Upper lobe of left lung (tissue), 6 donors: ENCODE measurements around the gene LRP1B. TPM values are rescaled to one million over a fixed set of nuclear protein-coding genes. Genes with fewer than 3 reads are reported as not detected.

Experiments used
- ATAC-seq, 2 donors: fragments of 200-7000 bp; cut with Tn5 transposase; one replicate each; pipeline ENCODE4 v1.9.1; 2022; ENCODE audit warnings: mild to moderate bottlenecking in 2 of 2, moderate library complexity in 2 of 2; ENCODE audit not compliant: low FRiP score in 2 of 2
- DNase-seq, 2 donors: peaks; one replicate each; pipeline ENCODE4 v3.0.0-alpha.2; 2019 to 2020
- H3K27ac ChIP-seq, 4 donors: fragments of 200-600 bp; sonication (generic); one replicate each; pipeline ENCODE4 v1.5.1; 2016 to 2019
- H3K27me3 ChIP-seq, 4 donors: fragments of 200-600 bp; sonication (generic); one replicate each; pipeline ENCODE4 v1.5.1; 2017 to 2019
- H3K36me3 ChIP-seq, 4 donors: fragments of 200-600 bp; sonication (generic); one replicate each; pipeline ENCODE4 v1.5.1; 2016 to 2019
- H3K4me1 ChIP-seq, 4 donors: fragments of 200-600 bp; sonication (generic); one replicate each; pipeline ENCODE4 v1.5.1; 2018 to 2019
- H3K4me3 ChIP-seq, 4 donors: fragments of 200-600 bp; sonication (generic); one replicate each; pipeline ENCODE4 v1.5.1; 2017 to 2019; ENCODE audit warnings: mild to moderate bottlenecking in 2 of 4, moderate library complexity in 1 of 4
- H3K9me3 ChIP-seq, 4 donors: fragments of 200-600 bp; sonication (generic); one replicate each; pipeline ENCODE4 v1.5.1; 2018 to 2019
- EP300 ChIP-seq, 4 donors: sonication (generic); formaldehyde crosslinking; IDR thresholded peaks; one replicate each; pipeline ENCODE4 v1.5.1; 2017; ENCODE audit warnings: antibody characterized with exemption in 4 of 4, control low read depth in 2 of 4
- POLR2A ChIP-seq, 4 donors: fragments of 450-650 bp; IDR thresholded peaks; one replicate each; pipeline ENCODE4 v1.5.1; 2016 to 2017; ENCODE audit warnings: antibody characterized with exemption in 4 of 4, mild to moderate bottlenecking in 2 of 4
- POLR2AphosphoS5 ChIP-seq, 2 donors: sonication (generic); formaldehyde crosslinking; IDR thresholded peaks; one replicate each; pipeline ENCODE4 v1.5.1; 2017; ENCODE audit warnings: antibody characterized with exemption in 2 of 2
- WGBS, 2 donors: methylation state at CpG; one replicate each; pipeline ENCODE4 v1.1.5; 2017 to 2018; 5-methylcytosine and 5-hydroxymethylcytosine counted together
- total RNA-seq, 6 donors: library from RNA; depleted of rRNA in 4 of 6; stranded (reverse); fragments of >200 nt in 4 of 6; gene quantifications; one replicate each; pipeline versions ENCODE4 v1.1.0 to v1.2.1, GENCODE V29; 2016 to 2021
- TF ChIP-seq, protein P1 (sequence below), 6 experiments: fragments of 450-650 bp in 4 of 6; fragments of 200-600 bp in 2 of 6; sonication (generic) in 2 of 6; IDR thresholded peaks; one replicate each; pipeline ENCODE4 v1.5.1; 2016 to 2019; ENCODE audit warnings: antibody characterized with exemption in 6 of 6
- donor health status: DM: no; HTN: no; CAD: no; lungs with moderate emphysema.
- donor health status: DM: no; HTN: yes; CAD: no; lungs with severe emphysema.

The LRP1B gene
- total RNA-seq, 6 donors from 2014 or later: under 0.01 to 0.46 (median 0.11) TPM

DNA sequence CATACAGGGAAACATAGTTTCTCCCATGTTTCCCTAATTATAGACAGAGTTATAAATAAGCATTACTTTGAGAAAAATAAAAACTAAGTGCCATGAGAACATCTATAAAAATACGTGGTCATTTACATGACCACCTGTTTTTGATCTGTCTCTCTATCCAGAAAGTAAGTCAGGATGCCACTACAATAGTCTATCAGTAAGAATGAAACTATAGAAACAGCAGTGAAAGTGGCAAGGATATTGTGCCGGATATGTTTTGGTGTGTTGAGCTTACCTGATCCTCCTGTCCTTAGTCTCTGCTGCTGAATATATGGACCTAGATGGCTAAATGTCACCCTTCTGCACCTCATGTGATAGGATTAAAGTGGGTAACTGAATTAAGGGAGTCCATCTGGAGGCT is 512.4 kb downstream of the LRP1B start:
- no peaks in the 10 kb centered on the region for H3K4me1 ChIP-seq
- TF ChIP-seq, protein P1, sequence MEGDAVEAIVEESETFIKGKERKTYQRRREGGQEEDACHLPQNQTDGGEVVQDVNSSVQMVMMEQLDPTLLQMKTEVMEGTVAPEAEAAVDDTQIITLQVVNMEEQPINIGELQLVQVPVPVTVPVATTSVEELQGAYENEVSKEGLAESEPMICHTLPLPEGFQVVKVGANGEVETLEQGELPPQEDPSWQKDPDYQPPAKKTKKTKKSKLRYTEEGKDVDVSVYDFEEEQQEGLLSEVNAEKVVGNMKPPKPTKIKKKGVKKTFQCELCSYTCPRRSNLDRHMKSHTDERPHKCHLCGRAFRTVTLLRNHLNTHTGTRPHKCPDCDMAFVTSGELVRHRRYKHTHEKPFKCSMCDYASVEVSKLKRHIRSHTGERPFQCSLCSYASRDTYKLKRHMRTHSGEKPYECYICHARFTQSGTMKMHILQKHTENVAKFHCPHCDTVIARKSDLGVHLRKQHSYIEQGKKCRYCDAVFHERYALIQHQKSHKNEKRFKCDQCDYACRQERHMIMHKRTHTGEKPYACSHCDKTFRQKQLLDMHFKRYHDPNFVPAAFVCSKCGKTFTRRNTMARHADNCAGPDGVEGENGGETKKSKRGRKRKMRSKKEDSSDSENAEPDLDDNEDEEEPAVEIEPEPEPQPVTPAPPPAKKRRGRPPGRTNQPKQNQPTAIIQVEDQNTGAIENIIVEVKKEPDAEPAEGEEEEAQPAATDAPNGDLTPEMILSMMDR (IDR thresholded peaks at IDR 0.05): no peak
- no peak for TF ChIP-seq EP300 (IDR thresholded peaks at IDR 0.05)
- TF ChIP-seq POLR2AphosphoS5 (IDR thresholded peaks at IDR 0.05): no peak
- no peak for TF ChIP-seq POLR2A (IDR thresholded peaks at IDR 0.05)
- 84% methylated on average over 2 of the region's 2 CpGs for WGBS, 2 donors

DNA sequence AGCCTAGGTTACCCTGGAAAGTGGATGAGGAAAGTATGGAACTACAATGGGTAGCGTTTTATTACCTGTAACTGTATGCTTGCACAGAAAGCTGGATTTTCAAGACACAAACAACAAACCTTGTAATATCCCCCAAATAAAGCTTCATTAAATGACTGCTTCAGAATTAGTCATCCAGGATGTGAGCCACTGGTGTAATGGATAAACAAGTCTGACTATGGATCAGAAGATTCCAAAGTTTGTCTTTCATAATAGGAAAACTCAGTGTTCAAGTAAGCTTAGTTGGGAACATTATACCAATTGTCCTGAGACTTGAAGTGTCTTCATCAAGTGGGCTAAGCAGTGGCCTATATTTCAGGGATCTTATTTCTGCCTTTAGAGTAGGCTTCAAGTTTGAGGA is 518.8 kb downstream of the LRP1B start:
- DNase-seq (no peak), ATAC-seq (no peak)
- Histone ChIP-seq H3K4me3 (no peak overlapping the region), H3K4me1 (no peaks in the 10 kb centered on the region), H3K9me3 (no peaks in the 10 kb centered on the region), H3K27ac (no peak overlapping the region), H3K27me3 (no peaks in the 10 kb centered on the region), H3K36me3 (no peaks in the 10 kb centered on the region)
- WGBS, 2 donors: 60 to 94% methylated on average over 1 of the region's 1 CpG
- TF ChIP-seq POLR2AphosphoS5 (IDR thresholded peaks at IDR 0.05) (no peak), EP300 (IDR thresholded peaks at IDR 0.05) (no peak), POLR2A (IDR thresholded peaks at IDR 0.05) (no peak)
- TF ChIP-seq, protein P1 (IDR thresholded peaks at IDR 0.05): no peak

More for the DNA sequence above, 512.4 kb downstream of the LRP1B start:
- Histone ChIP-seq H3K36me3 (no peaks in the 10 kb centered on the region), H3K27me3 (no peaks in the 10 kb centered on the region), H3K4me3 (no peak overlapping the region), H3K9me3 (no peaks in the 10 kb centered on the region), H3K27ac (no peak overlapping the region)
- ATAC-seq (no peak), DNase-seq (no peak)

DNA sequence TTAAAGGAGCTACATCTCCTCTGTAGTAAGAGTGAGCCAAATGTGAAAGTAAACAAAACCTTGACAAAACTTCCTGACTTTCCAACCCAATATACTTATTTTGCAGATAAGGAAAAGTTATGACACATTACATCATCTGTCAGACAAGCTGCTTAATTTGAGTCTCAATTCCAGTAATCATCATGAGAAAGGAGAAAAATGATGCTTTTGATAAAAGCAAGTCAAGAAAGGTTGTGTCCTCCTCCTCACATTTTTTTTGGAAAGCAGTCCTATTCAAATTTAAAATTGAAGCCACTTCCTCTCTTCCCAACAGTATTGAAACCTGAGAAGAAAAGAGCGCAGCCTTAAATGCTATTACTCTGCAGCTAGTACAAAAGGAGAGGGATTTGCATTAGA is 519.6 kb downstream of the LRP1B start:
- Histone ChIP-seq H3K4me1 (no peaks in the 10 kb centered on the region), H3K27ac (no peak overlapping the region), H3K27me3 (no peaks in the 10 kb centered on the region), H3K36me3 (no peaks in the 10 kb centered on the region), H3K9me3 (no peaks in the 10 kb centered on the region), H3K4me3 (no peak overlapping the region)
- ATAC-seq (no peak), DNase-seq (no peak)
- WGBS, 2 donors: 47 to 63% methylated on average over 1 of the region's 1 CpG
- TF ChIP-seq POLR2AphosphoS5 (IDR thresholded peaks at IDR 0.05): no peak
- no peak for TF ChIP-seq EP300 (IDR thresholded peaks at IDR 0.05)
- TF ChIP-seq, protein P1 (IDR thresholded peaks at IDR 0.05): no peak
- TF ChIP-seq POLR2A (IDR thresholded peaks at IDR 0.05): no peak

DNA sequence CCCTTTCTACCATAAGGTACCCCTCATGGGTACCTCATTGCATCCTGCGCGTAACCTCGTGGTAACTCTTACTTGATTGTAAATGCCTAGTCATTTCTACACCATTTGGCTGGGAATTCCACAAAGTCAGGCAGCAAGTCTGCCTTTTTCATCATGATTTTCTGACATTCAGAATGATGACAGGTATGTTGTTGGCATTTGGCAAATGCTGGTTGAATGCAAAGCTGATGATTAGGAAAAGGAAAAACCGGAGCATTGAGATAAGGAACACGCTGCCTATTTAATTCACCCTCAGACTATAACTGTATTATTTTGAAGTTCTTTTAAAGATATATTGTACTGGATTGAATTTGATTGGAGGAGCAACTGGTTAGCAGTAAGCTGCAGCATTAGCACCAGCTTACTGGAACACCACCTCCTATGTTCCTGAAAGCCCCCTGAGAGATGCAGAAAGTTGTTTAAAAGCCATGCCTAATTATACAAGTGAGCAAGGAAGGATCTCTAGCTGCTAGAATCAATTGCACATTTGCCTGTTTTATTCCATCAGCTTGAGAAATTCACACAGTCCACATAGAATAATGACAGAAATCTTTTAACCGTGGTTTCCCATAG is 520.1 kb downstream of the LRP1B start:
- no peaks in the 10 kb centered on the region for H3K36me3 ChIP-seq
- 55% methylated on average over 6 of the region's 6 CpGs for WGBS, 2 donors
- no peak for TF ChIP-seq EP300 (IDR thresholded peaks at IDR 0.05)
- no peak for TF ChIP-seq POLR2A (IDR thresholded peaks at IDR 0.05)
- H3K27me3 ChIP-seq: no peaks in the 10 kb centered on the region
- ATAC-seq (no peak), DNase-seq (no peak)
- H3K27ac ChIP-seq: no peak overlapping the region
- H3K9me3 ChIP-seq: no peaks in the 10 kb centered on the region
- H3K4me1 ChIP-seq: no peaks in the 10 kb centered on the region
- no peak overlapping the region for H3K4me3 ChIP-seq

DNA sequence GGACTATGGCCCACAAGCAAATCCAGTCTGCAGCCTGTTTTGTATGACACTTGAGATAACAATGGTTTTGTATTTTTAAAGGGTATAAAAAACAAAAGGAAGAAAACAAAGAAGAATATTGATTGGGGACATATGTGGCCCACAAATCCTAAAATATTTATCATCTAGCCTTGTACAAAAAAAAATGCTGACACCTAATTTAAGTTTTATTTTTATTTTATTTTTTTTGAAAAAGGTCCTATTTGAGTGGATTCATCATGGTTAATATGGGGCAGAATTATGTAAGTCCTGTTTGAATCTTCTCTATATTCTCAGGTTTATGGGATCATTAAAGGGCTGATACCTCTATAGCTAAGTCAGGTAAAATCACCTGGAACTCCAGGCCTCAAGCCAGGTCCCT is 525.7 kb downstream of the LRP1B start:
- Histone ChIP-seq H3K27ac (no peak overlapping the region), H3K27me3 (no peaks in the 10 kb centered on the region), H3K9me3 (no peaks in the 10 kb centered on the region), H3K4me3 (no peak overlapping the region), H3K4me1 (no peaks in the 10 kb centered on the region), H3K36me3 (no peaks in the 10 kb centered on the region)
- DNase-seq (no peak), ATAC-seq (no peak)
- TF ChIP-seq POLR2AphosphoS5 (IDR thresholded peaks at IDR 0.05) (no peak), EP300 (IDR thresholded peaks at IDR 0.05) (no peak), POLR2A (IDR thresholded peaks at IDR 0.05) (no peak)
- TF ChIP-seq, protein P1 (IDR thresholded peaks at IDR 0.05): no peak
